Fibroblast of lung (primary cell): ENCODE data around the gene NCAPH2. TPM values are rescaled to one million over a fixed set of nuclear protein-coding genes. Genes with fewer than 3 reads are reported as not detected.

Source experiments
- DNase-seq, 2 donors: peaks; one replicate each; pipeline versions ENCODE4 v3.0.0 to v3.0.0-alpha.2; 2010; ENCODE audit warnings: low read depth in 2 of 2
- H2AFZ ChIP-seq: 2 replicates; pipeline ENCODE4 v1.5.1; 2012; ENCODE audit warnings: low read length, control low read depth, inconsistent platforms
- H3K27ac ChIP-seq: 2 replicates; pipeline ENCODE4 v1.5.1; 2011; ENCODE audit warnings: low read length, control low read depth; ENCODE audit not compliant: insufficient read depth
- H3K27me3 ChIP-seq: 2 replicates; pipeline ENCODE4 v1.5.1; 2011; ENCODE audit warnings: mild to moderate bottlenecking, low read length; ENCODE audit not compliant: control insufficient read depth, insufficient read depth
- H3K36me3 ChIP-seq: 2 replicates; pipeline ENCODE4 v1.5.1; 2011; ENCODE audit warnings: low read length; ENCODE audit not compliant: control insufficient read depth, insufficient read depth
- H3K4me1 ChIP-seq: 2 replicates; pipeline ENCODE4 v1.5.1; 2011; ENCODE audit warnings: low read length; ENCODE audit not compliant: control insufficient read depth, insufficient read depth; ENCODE audit errors: extremely low read depth
- H3K4me2 ChIP-seq: 2 replicates; pipeline ENCODE4 v1.5.1; 2011; ENCODE audit warnings: low read length, control low read depth; ENCODE audit not compliant: insufficient read depth; ENCODE audit errors: extremely low read depth
- H3K4me3 ChIP-seq, 4 experiments: fragments of 200-600 bp in 1 of 4; sonication (generic) in 1 of 4; replicated peaks in 1 of 4; 2 replicates each; pipeline ENCODE4 v1.5.1; 2011 to 2016; ENCODE audit warnings: low read length in 4 of 4, low read depth in 3 of 4, mild to moderate bottlenecking in 3 of 4, control low read depth in 2 of 4, inconsistent platforms in 1 of 4, mixed read lengths in 1 of 4; ENCODE audit not compliant: insufficient read depth in 1 of 4; ENCODE audit errors: control extremely low read depth in 1 of 4
- H3K79me2 ChIP-seq: 2 replicates; pipeline ENCODE4 v1.5.1; 2012; ENCODE audit warnings: mild to moderate bottlenecking, low read length, inconsistent platforms; ENCODE audit not compliant: control insufficient read depth, insufficient read depth
- H3K9ac ChIP-seq: 2 replicates; pipeline ENCODE4 v1.5.1; 2011; ENCODE audit warnings: mild to moderate bottlenecking, low read length, control low read depth; ENCODE audit not compliant: insufficient read depth
- H3K9me3 ChIP-seq: 2 replicates; pipeline ENCODE4 v1.5.1; 2012; ENCODE audit warnings: low read depth, low read length; ENCODE audit not compliant: control insufficient read depth, insufficient read depth
- H4K20me1 ChIP-seq: 2 replicates; pipeline ENCODE4 v1.5.1; 2011; ENCODE audit warnings: low read length; ENCODE audit not compliant: control insufficient read depth, insufficient read depth; ENCODE audit errors: extremely low read depth
- EZH2 ChIP-seq: IDR thresholded peaks from 2 replicates; pipeline ENCODE4 v1.5.1; 2012; ENCODE audit warnings: low read length, control low read depth, mild to moderate bottlenecking; ENCODE audit errors: missing control alignments
- polyA plus RNA-seq, 2 donors: library from polyadenylated mRNA; depleted of rRNA in 1 of 2; stranded (reverse) in 1 of 2; unstranded in 1 of 2; fragments of >200 nt; gene quantifications; 2 replicates each; pipeline ENCODE4 v1.2.1, GENCODE V29; 2011 to 2012; ENCODE audit warnings: missing spikeins in 1 of 2
- total RNA-seq: library from RNA; depleted of rRNA; stranded (reverse); fragments of >200 nt; gene quantifications from 2 replicates; pipeline ENCODE4 v1.2.1, GENCODE V29; 2014
- TF ChIP-seq, protein P1 (sequence below), 2 donors: IDR thresholded peaks in 1 of 2; conservative IDR thresholded peaks in 1 of 2; 1 replicate in 1 of 2; 2 replicates in 1 of 2; pipeline ENCODE4 v1.5.1; 2011 to 2012; ENCODE audit warnings: low read length in 2 of 2, control low read depth in 1 of 2, inconsistent platforms in 1 of 2, low read depth in 1 of 2, mild to moderate bottlenecking in 1 of 2

Gene NCAPH2
- total and polyA plus RNA-seq, 2 donors (not counting 1 experiment from before 2014, with no cell fraction given), result 12.0 to 18.3 TPM

GRCh38 chr22:50477923-50478322 lies 30.1 kb upstream of the NCAPH2 start:
- H3K4me3 ChIP-seq, result no peak overlapping the region
- no peaks in the 10 kb centered on the region for H3K9me3 ChIP-seq
- H3K79me2 ChIP-seq, result peaks cover 13% of the 10 kb centered on the region
- H2AFZ ChIP-seq, result no peak overlapping the region
- peaks cover 12% of the 10 kb centered on the region for H3K4me1 ChIP-seq
- H3K27ac ChIP-seq, result no peak overlapping the region
- peaks cover 3% of the 10 kb centered on the region for H4K20me1 ChIP-seq
- peaks cover 25% of the 10 kb centered on the region for H3K27me3 ChIP-seq
- no peak for DNase-seq
- H3K36me3 ChIP-seq, result no peaks in the 10 kb centered on the region
- H3K9ac ChIP-seq, result no peak overlapping the region
- no peak for TF ChIP-seq EZH2
- no peak overlapping the region for H3K4me2 ChIP-seq

GRCh38 chr22:50479721-50480120 lies 28.3 kb upstream of the NCAPH2 start:
- DNase-seq, result no peak
- Histone ChIP-seq H3K9me3 (no peaks in the 10 kb centered on the region), H3K27ac (no peak overlapping the region), H3K4me2 (no peak overlapping the region), H3K79me2 (no peaks in the 10 kb centered on the region), H3K9ac (no peak overlapping the region), H2AFZ (no peak overlapping the region), H3K4me1 (peaks cover 3% of the 10 kb centered on the region), H3K4me3 (no peak overlapping the region), H4K20me1 (no peaks in the 10 kb centered on the region), H3K36me3 (no peaks in the 10 kb centered on the region), H3K27me3 (peaks cover 32% of the 10 kb centered on the region)
- TF ChIP-seq, protein P1, sequence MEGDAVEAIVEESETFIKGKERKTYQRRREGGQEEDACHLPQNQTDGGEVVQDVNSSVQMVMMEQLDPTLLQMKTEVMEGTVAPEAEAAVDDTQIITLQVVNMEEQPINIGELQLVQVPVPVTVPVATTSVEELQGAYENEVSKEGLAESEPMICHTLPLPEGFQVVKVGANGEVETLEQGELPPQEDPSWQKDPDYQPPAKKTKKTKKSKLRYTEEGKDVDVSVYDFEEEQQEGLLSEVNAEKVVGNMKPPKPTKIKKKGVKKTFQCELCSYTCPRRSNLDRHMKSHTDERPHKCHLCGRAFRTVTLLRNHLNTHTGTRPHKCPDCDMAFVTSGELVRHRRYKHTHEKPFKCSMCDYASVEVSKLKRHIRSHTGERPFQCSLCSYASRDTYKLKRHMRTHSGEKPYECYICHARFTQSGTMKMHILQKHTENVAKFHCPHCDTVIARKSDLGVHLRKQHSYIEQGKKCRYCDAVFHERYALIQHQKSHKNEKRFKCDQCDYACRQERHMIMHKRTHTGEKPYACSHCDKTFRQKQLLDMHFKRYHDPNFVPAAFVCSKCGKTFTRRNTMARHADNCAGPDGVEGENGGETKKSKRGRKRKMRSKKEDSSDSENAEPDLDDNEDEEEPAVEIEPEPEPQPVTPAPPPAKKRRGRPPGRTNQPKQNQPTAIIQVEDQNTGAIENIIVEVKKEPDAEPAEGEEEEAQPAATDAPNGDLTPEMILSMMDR (conservative IDR thresholded peaks at IDR 0.05 in 1 of 2, IDR thresholded peaks at IDR 0.05 in 1 of 2; ENCODE audit: low read depth in 1 of 2, low read length in 2 of 2), result no peak
- TF ChIP-seq EZH2, result no peak

GRCh38 chr22:50481045-50481439 lies 27.0 kb upstream of the NCAPH2 start:
- Histone ChIP-seq H3K4me3 (peak overlapping the region in 1 of 4 experiments; percentile 60), H3K9ac (no peak overlapping the region), H3K4me1 (no peaks in the 10 kb centered on the region), H3K27ac (no peak overlapping the region), H3K79me2 (no peaks in the 10 kb centered on the region), H3K27me3 (peaks cover 32% of the 10 kb centered on the region), H3K36me3 (no peaks in the 10 kb centered on the region), H4K20me1 (no peaks in the 10 kb centered on the region), H2AFZ (no peak overlapping the region), H3K9me3 (no peaks in the 10 kb centered on the region), H3K4me2 (no peak overlapping the region)
- no peak for DNase-seq
- TF ChIP-seq EZH2, result peak; percentile 86
- TF ChIP-seq, protein P1 (conservative IDR thresholded peaks at IDR 0.05 in 1 of 2, IDR thresholded peaks at IDR 0.05 in 1 of 2; ENCODE audit: low read depth in 1 of 2, low read length in 2 of 2), result no peak
